ENCODE data around the gene FAM135A. TPM values are rescaled to one million over a fixed set of nuclear protein-coding genes. Genes with fewer than 3 reads are reported as not detected.

FAM135A gene
- total RNA-seq, 2 experiments from 2014 or later, result 7.5 to 7.9 TPM

GRCh38 chr6:70381417-70381782 lies 31.9 kb upstream of the FAM135A start:
- ATAC-seq (ENCODE audit: low read depth), result no peak
- POLR2A ChIA-PET, result no interaction called here
- H3K36me3 Mint-ChIP-seq, result no peaks in the 10 kb centered on the region
- H3K4me3 Mint-ChIP-seq, result no peak overlapping the region
- peaks cover 3% of the 10 kb centered on the region for H3K27me3 Mint-ChIP-seq
- no peaks in the 10 kb centered on the region for H3K4me1 Mint-ChIP-seq
- H3K9me3 Mint-ChIP-seq, result no peaks in the 10 kb centered on the region
- DNase-seq, result no peak
- no peak overlapping the region for H3K27ac Mint-ChIP-seq

GRCh38 chr6:70385901-70386300 lies 27.4 kb upstream of the FAM135A start:
- no peak for ATAC-seq (ENCODE audit: low read depth)

GRCh38 chr6:70388814-70389213 lies 24.5 kb upstream of the FAM135A start:
- no peak overlapping the region for H3K4me3 Mint-ChIP-seq
- no peaks in the 10 kb centered on the region for H3K36me3 Mint-ChIP-seq
- H3K9me3 Mint-ChIP-seq, result no peaks in the 10 kb centered on the region
- DNase-seq, result no peak
- POLR2A ChIA-PET, result no interaction called here
- peaks cover 19% of the 10 kb centered on the region for H3K27me3 Mint-ChIP-seq
- no peak for ATAC-seq (ENCODE audit: low read depth)
- H3K4me1 Mint-ChIP-seq, result no peaks in the 10 kb centered on the region
- H3K27ac Mint-ChIP-seq, result no peak overlapping the region

More at GRCh38 chr6:70385901-70386300, 27.4 kb upstream of the FAM135A start:
- Mint-ChIP-seq H3K4me3 (no peak overlapping the region), H3K9me3 (no peaks in the 10 kb centered on the region), H3K27me3 (peaks cover 3% of the 10 kb centered on the region), H3K36me3 (no peaks in the 10 kb centered on the region), H3K4me1 (no peaks in the 10 kb centered on the region), H3K27ac (no peak overlapping the region)
- POLR2A ChIA-PET, result no interaction called here
- DNase-seq, result no peak

- no peak for ATAC-seq (ENCODE audit: low read depth)
Observed at GRCh38 chr6:70389261-70389660, 24.0 kb upstream of the FAM135A start.

GRCh38 chr6:70390067-70390466 lies 23.2 kb upstream of the FAM135A start:
- no peak for ATAC-seq (ENCODE audit: low read depth)
- POLR2A ChIA-PET, result no interaction called here

More at GRCh38 chr6:70389261-70389660, 24.0 kb upstream of the FAM135A start:
- DNase-seq, result no peak
- Mint-ChIP-seq H3K4me3 (no peak overlapping the region), H3K27ac (no peak overlapping the region), H3K9me3 (no peaks in the 10 kb centered on the region), H3K27me3 (peaks cover 16% of the 10 kb centered on the region), H3K36me3 (no peaks in the 10 kb centered on the region), H3K4me1 (no peaks in the 10 kb centered on the region)
- POLR2A ChIA-PET, result no interaction called here

GRCh38 chr6:70391492-70391891 lies 21.8 kb upstream of the FAM135A start:
- POLR2A ChIA-PET, result no interaction called here
- Mint-ChIP-seq H3K9me3 (no peaks in the 10 kb centered on the region), H3K4me1 (peaks cover 2% of the 10 kb centered on the region), H3K4me3 (no peak overlapping the region), H3K27ac (no peak overlapping the region), H3K27me3 (peaks cover 16% of the 10 kb centered on the region), H3K36me3 (no peaks in the 10 kb centered on the region)
- ATAC-seq (ENCODE audit: low read depth) (no peak), DNase-seq (no peak)

More at GRCh38 chr6:70390067-70390466, 23.2 kb upstream of the FAM135A start:
- Mint-ChIP-seq H3K4me1 (peaks cover 2% of the 10 kb centered on the region), H3K36me3 (no peaks in the 10 kb centered on the region), H3K27me3 (peaks cover 16% of the 10 kb centered on the region), H3K4me3 (no peak overlapping the region), H3K9me3 (no peaks in the 10 kb centered on the region), H3K27ac (no peak overlapping the region)
- DNase-seq, result no peak

- POLR2A ChIA-PET, result no interaction called here
- no peak for DNase-seq
- Mint-ChIP-seq H3K27me3 (peaks cover 29% of the 10 kb centered on the region), H3K4me1 (peaks cover 2% of the 10 kb centered on the region), H3K9me3 (no peaks in the 10 kb centered on the region), H3K27ac (no peak overlapping the region), H3K4me3 (no peak overlapping the region), H3K36me3 (no peaks in the 10 kb centered on the region)
- ATAC-seq (ENCODE audit: low read depth), result no peak
Observed at GRCh38 chr6:70394518-70395300, 18.6 kb upstream of the FAM135A start.

- POLR2A ChIA-PET, result no interaction called here
- Mint-ChIP-seq H3K9me3 (no peaks in the 10 kb centered on the region), H3K27me3 (peaks cover 29% of the 10 kb centered on the region)
Observed at GRCh38 chr6:70395301-70395672, 18.0 kb upstream of the FAM135A start.

GRCh38 chr6:70396163-70396562 lies 17.1 kb upstream of the FAM135A start:
- POLR2A ChIA-PET, result no interaction called here
- no peak overlapping the region for H3K27ac Mint-ChIP-seq
- DNase-seq (no peak), ATAC-seq (ENCODE audit: low read depth) (no peak)
- H3K4me1 Mint-ChIP-seq, result peaks cover 2% of the 10 kb centered on the region
- H3K36me3 Mint-ChIP-seq, result no peaks in the 10 kb centered on the region
- H3K27me3 Mint-ChIP-seq, result peaks cover 30% of the 10 kb centered on the region
- H3K9me3 Mint-ChIP-seq, result no peaks in the 10 kb centered on the region
- H3K4me3 Mint-ChIP-seq, result no peak overlapping the region

More at GRCh38 chr6:70395301-70395672, 18.0 kb upstream of the FAM135A start:
- DNase-seq, result no peak
- Mint-ChIP-seq H3K4me3 (no peak overlapping the region), H3K27ac (no peak overlapping the region), H3K4me1 (peaks cover 2% of the 10 kb centered on the region), H3K36me3 (no peaks in the 10 kb centered on the region)
- no peak for ATAC-seq (ENCODE audit: low read depth)

- ATAC-seq (ENCODE audit: low read depth), result no peak
Observed at GRCh38 chr6:70396796-70397729, 16.2 kb upstream of the FAM135A start.

GRCh38 chr6:70398783-70399728 lies 14.3 kb upstream of the FAM135A start:
- ATAC-seq (ENCODE audit: low read depth), result no peak

More at GRCh38 chr6:70396796-70397729, 16.2 kb upstream of the FAM135A start:
- Mint-ChIP-seq H3K27me3 (peaks cover 26% of the 10 kb centered on the region), H3K9me3 (no peaks in the 10 kb centered on the region), H3K27ac (no peak overlapping the region), H3K4me1 (peaks cover 2% of the 10 kb centered on the region), H3K4me3 (no peak overlapping the region), H3K36me3 (no peaks in the 10 kb centered on the region)
- no peak for DNase-seq
- POLR2A ChIA-PET, result no interaction called here

GRCh38 chr6:70404658-70405057 lies 8.7 kb upstream of the FAM135A start:
- Mint-ChIP-seq H3K9me3 (no peaks in the 10 kb centered on the region), H3K27me3 (peaks cover 24% of the 10 kb centered on the region), H3K4me1 (no peaks in the 10 kb centered on the region), H3K36me3 (no peaks in the 10 kb centered on the region), H3K4me3 (no peak overlapping the region), H3K27ac (no peak overlapping the region)
- DNase-seq (no peak), ATAC-seq (ENCODE audit: low read depth) (no peak)
- POLR2A ChIA-PET, result no interaction called here

More at GRCh38 chr6:70398783-70399728, 14.3 kb upstream of the FAM135A start:
- Mint-ChIP-seq H3K27ac (no peak overlapping the region), H3K4me3 (no peak overlapping the region), H3K36me3 (no peaks in the 10 kb centered on the region), H3K9me3 (no peaks in the 10 kb centered on the region), H3K4me1 (peaks cover 2% of the 10 kb centered on the region), H3K27me3 (peaks cover 25% of the 10 kb centered on the region)
- POLR2A ChIA-PET, result no interaction called here
- DNase-seq, result no peak

GRCh38 chr6:70409216-70409615 lies 4.1 kb upstream of the FAM135A start:
- no peak for DNase-seq
- H3K36me3 Mint-ChIP-seq, result no peaks in the 10 kb centered on the region
- no peaks in the 10 kb centered on the region for H3K9me3 Mint-ChIP-seq
- no peak overlapping the region for H3K27ac Mint-ChIP-seq
- no peak for ATAC-seq (ENCODE audit: low read depth)
- H3K27me3 Mint-ChIP-seq, result peaks cover 13% of the 10 kb centered on the region
- POLR2A ChIA-PET, result interaction anchor here (0.6 kb wide), 1 partner anchor 32 kb away, joined by 3 read pairs; no protein-coding TSS in a partner anchor
- peaks cover 7% of the 10 kb centered on the region for H3K4me1 Mint-ChIP-seq
- H3K4me3 Mint-ChIP-seq, result no peak overlapping the region

Measured in activated naive CD8-positive, alpha-beta T cell treated with anti-CD3 and anti-CD28 coated beads, Interleukin-2, amount 10 ng/mL, durations not matched to agents 7 days and 5 days (primary cell).